Tibial artery (tissue), 4 donors: Measurements from ENCODE around the gene MYO1H.

Experiments
- DNase-seq, 2 donors: peaks; one replicate each; pipeline ENCODE4 v3.0.0-alpha.2; 2019
- H3K27ac ChIP-seq, 2 donors: fragments of 200-600 bp; sonication (generic) in 1 of 2; 1 replicate in 1 of 2; 2 replicates in 1 of 2; pipeline ENCODE4 v1.5.1; 2018 to 2019; ENCODE audit warnings: mild to moderate bottlenecking in 1 of 2
- H3K27me3 ChIP-seq, 2 donors: fragments of 200-600 bp; sonication (generic) in 1 of 2; one replicate each; pipeline versions ENCODE4 v1.5.1 to v1.6.0; 2016 to 2019
- H3K36me3 ChIP-seq, 3 donors: fragments of 200-600 bp; sonication (generic) in 2 of 3; one replicate each; pipeline ENCODE4 v1.5.1; 2016 to 2019; ENCODE audit warnings: mild to moderate bottlenecking in 2 of 3
- H3K4me1 ChIP-seq, 4 donors: fragments of 200-600 bp; sonication (generic) in 2 of 4; 1 replicate in 3 of 4; 2 replicates in 1 of 4; pipeline ENCODE4 v1.5.1; 2016 to 2019
- H3K4me3 ChIP-seq, 2 donors: fragments of 200-600 bp; sonication (generic) in 1 of 2; 1 replicate in 1 of 2; 2 replicates in 1 of 2; pipeline ENCODE4 v1.5.1; 2018 to 2019; ENCODE audit warnings: mild to moderate bottlenecking in 2 of 2
- H3K9me3 ChIP-seq, 3 donors: fragments of 200-600 bp; sonication (generic) in 1 of 3; one replicate each; pipeline ENCODE4 v1.5.1; 2016 to 2019
- intact Hi-C: fragments of 100-400 bp; cut with DNase I; formaldehyde crosslinking; loops from one replicate; pipeline ENCODE4 v1.15.0; 2023; ENCODE audit warnings: low total_unique reads
- TF ChIP-seq, protein P1 (sequence below), 2 experiments: fragments of 200-600 bp in 1 of 2; fragments of 450-650 bp in 1 of 2; IDR thresholded peaks; one replicate each; pipeline ENCODE4 v1.5.1; 2017 to 2019; ENCODE audit warnings: antibody characterized with exemption in 2 of 2, mild to moderate bottlenecking in 1 of 2, moderate library complexity in 1 of 2

Gene MYO1H

DNA sequence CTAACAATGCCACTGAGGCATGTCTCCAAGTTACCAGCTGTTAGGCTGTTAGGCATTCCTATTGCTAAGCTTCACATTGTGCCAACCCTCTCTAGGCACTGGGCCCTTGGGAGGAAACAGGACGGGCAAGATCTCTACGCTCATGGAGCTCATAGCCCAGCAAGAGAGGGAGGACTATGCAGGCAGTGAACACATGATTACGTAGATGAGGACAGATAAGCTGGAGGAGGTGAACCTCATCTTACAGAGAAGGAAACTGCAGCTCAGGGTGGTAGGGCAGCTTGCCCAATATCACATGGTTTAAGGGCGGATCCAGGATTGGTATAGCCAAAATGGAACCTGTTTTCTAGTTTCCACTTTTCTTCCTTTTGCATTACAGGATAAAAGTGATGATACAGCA, 137.5 kb downstream of the MYO1H start:
- TF ChIP-seq, protein P1, sequence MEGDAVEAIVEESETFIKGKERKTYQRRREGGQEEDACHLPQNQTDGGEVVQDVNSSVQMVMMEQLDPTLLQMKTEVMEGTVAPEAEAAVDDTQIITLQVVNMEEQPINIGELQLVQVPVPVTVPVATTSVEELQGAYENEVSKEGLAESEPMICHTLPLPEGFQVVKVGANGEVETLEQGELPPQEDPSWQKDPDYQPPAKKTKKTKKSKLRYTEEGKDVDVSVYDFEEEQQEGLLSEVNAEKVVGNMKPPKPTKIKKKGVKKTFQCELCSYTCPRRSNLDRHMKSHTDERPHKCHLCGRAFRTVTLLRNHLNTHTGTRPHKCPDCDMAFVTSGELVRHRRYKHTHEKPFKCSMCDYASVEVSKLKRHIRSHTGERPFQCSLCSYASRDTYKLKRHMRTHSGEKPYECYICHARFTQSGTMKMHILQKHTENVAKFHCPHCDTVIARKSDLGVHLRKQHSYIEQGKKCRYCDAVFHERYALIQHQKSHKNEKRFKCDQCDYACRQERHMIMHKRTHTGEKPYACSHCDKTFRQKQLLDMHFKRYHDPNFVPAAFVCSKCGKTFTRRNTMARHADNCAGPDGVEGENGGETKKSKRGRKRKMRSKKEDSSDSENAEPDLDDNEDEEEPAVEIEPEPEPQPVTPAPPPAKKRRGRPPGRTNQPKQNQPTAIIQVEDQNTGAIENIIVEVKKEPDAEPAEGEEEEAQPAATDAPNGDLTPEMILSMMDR (IDR thresholded peaks at IDR 0.05) = no peak
- intact Hi-C loops = no loop called here
- no peak for DNase-seq
- peaks cover 71 to 82% (median 74%) of the 10 kb centered on the region in 3 donors for H3K36me3 ChIP-seq
- H3K27ac ChIP-seq = no peak overlapping the region
- no peaks in the 10 kb centered on the region for H3K4me1 ChIP-seq
- no peaks in the 10 kb centered on the region for H3K27me3 ChIP-seq
- H3K4me3 ChIP-seq = no peak overlapping the region
- no peaks in the 10 kb centered on the region for H3K9me3 ChIP-seq

- intact Hi-C loops = no loop called here
- no peak overlapping the region for H3K4me3 ChIP-seq
- peaks cover 92 to 98% (median 93%) of the 10 kb centered on the region in 3 donors for H3K36me3 ChIP-seq
- H3K27ac ChIP-seq = no peak overlapping the region
- no peaks in the 10 kb centered on the region for H3K27me3 ChIP-seq
- H3K4me1 ChIP-seq = no peaks in the 10 kb centered on the region
- TF ChIP-seq, protein P1 (IDR thresholded peaks at IDR 0.05) = no peak
- H3K9me3 ChIP-seq = no peaks in the 10 kb centered on the region
- DNase-seq = no peak
These were observed 139.7 kb downstream of the MYO1H start for GRCh38 chr12:109487181-109488050.

GRCh38 chr12:109488051-109488665, 140.5 kb downstream of the MYO1H start:
- TF ChIP-seq, protein P1 (IDR thresholded peaks at IDR 0.05) = no peak
- peaks cover 96 to 100% (median 99%) of the 10 kb centered on the region in 3 donors for H3K36me3 ChIP-seq
- H3K27ac ChIP-seq = no peak overlapping the region
- DNase-seq = no peak
- H3K9me3 ChIP-seq = no peaks in the 10 kb centered on the region
- H3K4me1 ChIP-seq = no peaks in the 10 kb centered on the region
- no peak overlapping the region for H3K4me3 ChIP-seq
- intact Hi-C loops = no loop called here
- no peaks in the 10 kb centered on the region for H3K27me3 ChIP-seq

GRCh38 chr12:109489016-109489954, 141.6 kb downstream of the MYO1H start:
- TF ChIP-seq, protein P1 (IDR thresholded peaks at IDR 0.05) = no peak
- H3K36me3 ChIP-seq = peaks cover 96 to 100% (median 96%) of the 10 kb centered on the region in 3 donors

GRCh38 chr12:109489955-109490565, 142.4 kb downstream of the MYO1H start:
- Histone ChIP-seq H3K27me3 (no peaks in the 10 kb centered on the region), H3K4me3 (no peak overlapping the region), H3K4me1 (no peaks in the 10 kb centered on the region), H3K36me3 (peaks cover 96 to 100% (median 96%) of the 10 kb centered on the region in 3 donors), H3K27ac (no peak overlapping the region), H3K9me3 (no peaks in the 10 kb centered on the region)
- TF ChIP-seq, protein P1 (IDR thresholded peaks at IDR 0.05) = no peak
- DNase-seq = no peak
- intact Hi-C loops = no loop called here

More at GRCh38 chr12:109489016-109489954, 141.6 kb downstream of the MYO1H start:
- H3K27me3 ChIP-seq = no peaks in the 10 kb centered on the region
- no peaks in the 10 kb centered on the region for H3K9me3 ChIP-seq
- no peak overlapping the region for H3K4me3 ChIP-seq
- DNase-seq = no peak
- no peak overlapping the region for H3K27ac ChIP-seq
- intact Hi-C loops = no loop called here
- no peaks in the 10 kb centered on the region for H3K4me1 ChIP-seq
